ENCODE results near the gene PCGF3.

Gene PCGF3

GRCh38 chr4:815464-816146 is 110.0 kb downstream of the PCGF3 start:
- Histone ChIP-seq H3K9me3 (ENCODE audit: insufficient read depth, low read length) (no peaks in the 10 kb centered on the region), H2AFZ (ENCODE audit: low read depth, low read length, severe bottlenecking) (no peak overlapping the region), H3F3A (ENCODE audit: insufficient read depth) (0 out of 2 replicates have a peak, but pooled peaks cover 3% of the 10 kb centered on the region), H3K9ac (ENCODE audit: low read length) (no peak overlapping the region), H3K9me2 (replicated peaks; ENCODE audit: insufficient read depth, low read length) (no peaks in the 10 kb centered on the region), H4K20me1 (ENCODE audit: low read depth, low read length) (no peaks in the 10 kb centered on the region), H3K36me3 (ENCODE audit: low read length) (no peaks in the 10 kb centered on the region), H3K4me2 (ENCODE audit: low read depth, low read length, poor library complexity, severe bottlenecking) (no peak overlapping the region), H3K27ac (ENCODE audit: low read depth, low read length) (no peak overlapping the region), H3K4me3 (ENCODE audit: insufficient read depth, low read length, poor library complexity, severe bottlenecking) (no peak overlapping the region), H3K27me3 (ENCODE audit: low read length) (no peaks in the 10 kb centered on the region), H3K79me2 (ENCODE audit: insufficient read depth, low read length) (no peaks in the 10 kb centered on the region)
- no peak for TF ChIP-seq EZH2phosphoT487 (conservative IDR thresholded peaks at IDR 0.05; ENCODE audit: low read length)
- TF ChIP-seq, protein P1, sequence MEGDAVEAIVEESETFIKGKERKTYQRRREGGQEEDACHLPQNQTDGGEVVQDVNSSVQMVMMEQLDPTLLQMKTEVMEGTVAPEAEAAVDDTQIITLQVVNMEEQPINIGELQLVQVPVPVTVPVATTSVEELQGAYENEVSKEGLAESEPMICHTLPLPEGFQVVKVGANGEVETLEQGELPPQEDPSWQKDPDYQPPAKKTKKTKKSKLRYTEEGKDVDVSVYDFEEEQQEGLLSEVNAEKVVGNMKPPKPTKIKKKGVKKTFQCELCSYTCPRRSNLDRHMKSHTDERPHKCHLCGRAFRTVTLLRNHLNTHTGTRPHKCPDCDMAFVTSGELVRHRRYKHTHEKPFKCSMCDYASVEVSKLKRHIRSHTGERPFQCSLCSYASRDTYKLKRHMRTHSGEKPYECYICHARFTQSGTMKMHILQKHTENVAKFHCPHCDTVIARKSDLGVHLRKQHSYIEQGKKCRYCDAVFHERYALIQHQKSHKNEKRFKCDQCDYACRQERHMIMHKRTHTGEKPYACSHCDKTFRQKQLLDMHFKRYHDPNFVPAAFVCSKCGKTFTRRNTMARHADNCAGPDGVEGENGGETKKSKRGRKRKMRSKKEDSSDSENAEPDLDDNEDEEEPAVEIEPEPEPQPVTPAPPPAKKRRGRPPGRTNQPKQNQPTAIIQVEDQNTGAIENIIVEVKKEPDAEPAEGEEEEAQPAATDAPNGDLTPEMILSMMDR (IDR thresholded peaks at IDR 0.05; ENCODE audit: insufficient read depth, low read length, poor library complexity, severe bottlenecking), result no peak

- Histone ChIP-seq H3K27ac (ENCODE audit: low read depth, low read length) (no peak overlapping the region), H3K79me2 (ENCODE audit: insufficient read depth, low read length) (no peaks in the 10 kb centered on the region), H2AFZ (ENCODE audit: low read depth, low read length, severe bottlenecking) (no peak overlapping the region), H3F3A (ENCODE audit: insufficient read depth) (0 out of 2 replicates have a peak, but pooled peaks cover 3% of the 10 kb centered on the region), H3K9me3 (ENCODE audit: insufficient read depth, low read length) (no peaks in the 10 kb centered on the region), H3K9ac (ENCODE audit: low read length) (no peak overlapping the region), H3K36me3 (ENCODE audit: low read length) (no peaks in the 10 kb centered on the region), H3K4me3 (ENCODE audit: insufficient read depth, low read length, poor library complexity, severe bottlenecking) (no peak overlapping the region), H3K4me2 (ENCODE audit: low read depth, low read length, poor library complexity, severe bottlenecking) (no peak overlapping the region), H3K27me3 (ENCODE audit: low read length) (no peaks in the 10 kb centered on the region), H3K9me2 (replicated peaks; ENCODE audit: insufficient read depth, low read length) (no peaks in the 10 kb centered on the region), H4K20me1 (ENCODE audit: low read depth, low read length) (no peaks in the 10 kb centered on the region)
- TF ChIP-seq, protein P1 (IDR thresholded peaks at IDR 0.05; ENCODE audit: insufficient read depth, low read length, poor library complexity, severe bottlenecking), result no peak
- no peak for TF ChIP-seq EZH2phosphoT487 (conservative IDR thresholded peaks at IDR 0.05; ENCODE audit: low read length)
Observed at GRCh38 chr4:818106-818921, 112.7 kb downstream of the PCGF3 start.

DNA sequence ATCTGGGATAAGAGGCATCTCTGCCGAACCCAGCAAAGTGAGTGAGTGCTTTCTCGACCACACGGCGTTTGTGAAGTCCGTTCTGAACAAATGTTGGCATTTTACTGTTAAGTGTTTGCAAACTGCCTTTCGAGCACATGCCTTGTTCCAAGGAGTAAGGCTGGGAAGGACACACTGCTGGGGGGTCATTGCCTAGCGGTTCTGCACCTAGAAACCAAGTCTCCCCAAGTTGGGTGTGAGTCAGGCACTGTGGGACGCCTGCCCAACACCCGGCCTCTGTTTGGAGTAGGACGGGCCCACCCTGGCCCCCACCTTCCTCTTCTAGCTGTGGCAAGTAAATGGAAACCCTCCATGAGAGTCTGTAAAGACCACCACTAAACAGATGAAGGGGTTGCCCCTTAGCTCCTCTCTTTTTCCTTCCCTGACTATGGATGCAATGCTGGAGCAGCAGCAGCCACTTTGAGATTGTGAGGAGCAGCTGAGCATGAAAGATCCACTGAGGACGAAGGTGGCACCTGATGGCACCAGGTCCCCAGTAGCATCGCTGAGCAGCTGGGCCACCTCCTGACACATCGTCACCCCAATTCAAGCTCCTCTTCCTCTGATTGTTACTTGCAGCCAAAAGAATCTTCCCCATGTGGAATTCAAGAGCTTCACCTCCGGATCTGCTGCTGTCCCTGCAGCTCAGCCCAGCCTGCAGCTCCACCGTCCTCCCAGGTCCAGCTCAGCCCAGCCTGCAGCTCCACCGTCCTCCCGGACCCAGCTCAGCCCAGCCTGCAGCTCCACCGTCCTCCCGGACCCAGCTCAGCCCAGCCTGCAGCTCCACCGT is 114.0 kb downstream of the PCGF3 start:
- H3K27me3 ChIP-seq (ENCODE audit: low read length), result no peaks in the 10 kb centered on the region
- H2AFZ ChIP-seq (ENCODE audit: low read depth, low read length, severe bottlenecking), result no peak overlapping the region
- no peak overlapping the region for H3K4me3 ChIP-seq (ENCODE audit: insufficient read depth, low read length, poor library complexity, severe bottlenecking)
- no peak overlapping the region for H3K9ac ChIP-seq (ENCODE audit: low read length)
- TF ChIP-seq, protein P1 (IDR thresholded peaks at IDR 0.05; ENCODE audit: insufficient read depth, low read length, poor library complexity, severe bottlenecking), result no peak
- no peak for TF ChIP-seq EZH2phosphoT487 (conservative IDR thresholded peaks at IDR 0.05; ENCODE audit: low read length)
- H4K20me1 ChIP-seq (ENCODE audit: low read depth, low read length), result no peaks in the 10 kb centered on the region
- no peaks in the 10 kb centered on the region for H3K79me2 ChIP-seq (ENCODE audit: insufficient read depth, low read length)
- H3K36me3 ChIP-seq (ENCODE audit: low read length), result no peaks in the 10 kb centered on the region
- H3K4me2 ChIP-seq (ENCODE audit: low read depth, low read length, poor library complexity, severe bottlenecking), result no peak overlapping the region
- no peaks in the 10 kb centered on the region for H3K9me2 ChIP-seq (replicated peaks; ENCODE audit: insufficient read depth, low read length)
- H3K27ac ChIP-seq (ENCODE audit: low read depth, low read length), result no peak overlapping the region
- H3F3A ChIP-seq (ENCODE audit: insufficient read depth), result 0 out of 2 replicates have a peak, but pooled peaks cover 3% of the 10 kb centered on the region
- no peaks in the 10 kb centered on the region for H3K9me3 ChIP-seq (ENCODE audit: insufficient read depth, low read length)
